ENCODE data around the gene FGF22.
"Not testable (repeated sequence)": the region's sequence is repeated elsewhere in the genome, so short reads cannot be mapped to it uniquely, and the experiment has no call there.

Gene FGF22

GRCh38 chr19:661427-662196 lies 21.9 kb downstream of the FGF22 start:
- DNase-seq = peak; percentile 69 to 74

- DNase-seq = peak; percentile 70 to 80
These were observed 22.7 kb downstream of the FGF22 start for GRCh38 chr19:662207-662961.

GRCh38 chr19:662962-663681 lies 23.4 kb downstream of the FGF22 start, which contains the start of gene RNF126:
TSS of gene RNF126 (minus strand) at chr19:663214. CDS start at chr19:663121, 93 bp downstream.
- peak; percentile 94 to 97 for DNase-seq

- DNase-seq = peak; percentile 23 to 32
These were observed 24.0 kb downstream of the FGF22 start for GRCh38 chr19:663682-664117.

GRCh38 chr19:664913-665443 lies 25.3 kb downstream of the FGF22 start:
- peak; percentile 89 to 92 for DNase-seq

GRCh38 chr19:666985-667573 lies 27.4 kb downstream of the FGF22 start:
- DNase-seq = not testable (repeated sequence)

GRCh38 chr19:668675-669434 lies 29.2 kb downstream of the FGF22 start:
- not testable (repeated sequence) for DNase-seq

GRCh38 chr19:670609-671075 lies 31.0 kb downstream of the FGF22 start:
- DNase-seq = no peak

- DNase-seq = no peak
These were observed 34.8 kb downstream of the FGF22 start for GRCh38 chr19:674282-675151.

- no peak for DNase-seq
These were observed 36.3 kb downstream of the FGF22 start for GRCh38 chr19:676007-676338.

GRCh38 chr19:676339-677105 lies 36.8 kb downstream of the FGF22 start, which contains the start of gene FSTL3:
TSS of gene FSTL3 (plus strand) at chr19:676392. CDS start at chr19:676424, 32 bp downstream.
- no peak for DNase-seq

- no peak for DNase-seq
These were observed 37.5 kb downstream of the FGF22 start for GRCh38 chr19:677201-677600.

GRCh38 chr19:677601-678436 lies 38.1 kb downstream of the FGF22 start:
- DNase-seq = no peak

- DNase-seq = no peak
These were observed 39.2 kb downstream of the FGF22 start for GRCh38 chr19:678791-679388.

GRCh38 chr19:679418-680286 lies 40.0 kb downstream of the FGF22 start:
- DNase-seq = peak; percentile 48 to 60

GRCh38 chr19:680287-681028 lies 40.8 kb downstream of the FGF22 start:
- peak; percentile 100 for DNase-seq
